Activated naive CD4-positive, alpha-beta T cell treated with anti-CD3 and anti-CD28 coated beads, Interleukin-2, amount 50 U/mL, for 16 hours (primary cell): Measurements from ENCODE around the gene SORCS2.
"Not testable (repeated sequence)": the region's sequence is repeated elsewhere in the genome, so short reads cannot be mapped to it uniquely, and the experiment has no call there.

ENCODE experiments used
- DNase-seq: peaks from one replicate; pipeline ENCODE4 v3.0.0-alpha.2; 2020

SORCS2 gene

DNA sequence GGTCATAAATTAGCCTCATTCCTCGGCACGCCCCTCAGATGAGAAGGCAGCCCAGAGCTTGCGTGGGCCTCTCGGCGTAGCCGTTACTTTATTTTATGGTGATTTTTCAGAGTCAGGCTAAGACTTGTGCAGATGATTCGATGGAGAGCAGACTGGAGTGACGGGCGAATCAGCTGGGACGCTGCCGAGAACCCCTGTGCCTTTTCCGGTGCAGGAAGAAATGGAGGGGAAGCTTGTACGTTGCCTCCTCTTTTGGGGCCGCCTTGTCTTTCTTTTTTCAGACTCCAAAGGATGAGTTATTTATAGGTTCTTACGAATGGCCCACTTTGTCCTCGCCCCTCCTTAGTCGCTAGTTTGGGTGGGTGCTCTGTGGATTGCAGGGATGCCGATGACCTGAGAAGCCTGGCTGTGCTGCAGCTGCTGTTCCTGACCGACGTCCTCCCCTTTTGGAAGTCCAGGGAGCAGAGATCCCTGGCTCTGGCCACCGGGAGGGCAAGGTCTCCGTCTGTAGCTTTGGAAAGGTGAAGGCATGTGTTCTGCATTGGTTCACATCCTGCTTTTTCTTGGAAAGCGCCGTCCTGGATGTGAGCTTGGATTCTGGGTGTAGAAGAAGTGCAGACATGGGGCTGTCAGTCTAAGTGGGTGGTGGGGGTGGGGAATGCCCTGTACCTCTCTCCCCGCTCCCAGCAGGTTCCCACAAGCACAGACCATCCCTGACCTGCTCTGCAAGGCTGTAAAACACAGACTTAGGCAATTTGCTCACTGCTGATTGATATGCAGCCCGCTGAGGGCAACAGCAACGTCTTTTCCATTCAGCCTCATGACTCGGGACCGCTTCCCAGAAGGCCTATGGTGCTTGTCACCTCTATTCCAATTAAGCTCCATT, 9.3 kb downstream of the SORCS2 start:
- no peak for DNase-seq

DNA sequence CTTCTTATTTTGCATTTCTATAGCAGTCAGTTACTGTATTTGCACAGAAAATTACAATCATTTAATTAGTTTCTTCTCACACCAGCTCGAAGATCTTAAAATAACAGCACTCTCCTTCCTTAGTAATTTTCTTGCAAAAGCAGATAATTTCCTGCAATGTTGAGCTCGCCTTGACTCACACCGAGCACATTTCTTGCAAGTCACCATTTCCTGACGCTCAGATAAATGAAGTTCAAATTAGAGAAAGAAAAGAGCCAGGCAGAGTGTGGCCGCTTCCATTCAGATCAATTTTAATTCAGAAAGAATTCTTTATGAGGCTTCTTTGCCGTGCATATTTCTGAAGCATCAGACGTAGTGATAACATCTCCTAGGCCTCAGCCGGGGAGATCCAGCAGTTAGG, 10.1 kb downstream of the SORCS2 start:
- DNase-seq, result no peak

DNA sequence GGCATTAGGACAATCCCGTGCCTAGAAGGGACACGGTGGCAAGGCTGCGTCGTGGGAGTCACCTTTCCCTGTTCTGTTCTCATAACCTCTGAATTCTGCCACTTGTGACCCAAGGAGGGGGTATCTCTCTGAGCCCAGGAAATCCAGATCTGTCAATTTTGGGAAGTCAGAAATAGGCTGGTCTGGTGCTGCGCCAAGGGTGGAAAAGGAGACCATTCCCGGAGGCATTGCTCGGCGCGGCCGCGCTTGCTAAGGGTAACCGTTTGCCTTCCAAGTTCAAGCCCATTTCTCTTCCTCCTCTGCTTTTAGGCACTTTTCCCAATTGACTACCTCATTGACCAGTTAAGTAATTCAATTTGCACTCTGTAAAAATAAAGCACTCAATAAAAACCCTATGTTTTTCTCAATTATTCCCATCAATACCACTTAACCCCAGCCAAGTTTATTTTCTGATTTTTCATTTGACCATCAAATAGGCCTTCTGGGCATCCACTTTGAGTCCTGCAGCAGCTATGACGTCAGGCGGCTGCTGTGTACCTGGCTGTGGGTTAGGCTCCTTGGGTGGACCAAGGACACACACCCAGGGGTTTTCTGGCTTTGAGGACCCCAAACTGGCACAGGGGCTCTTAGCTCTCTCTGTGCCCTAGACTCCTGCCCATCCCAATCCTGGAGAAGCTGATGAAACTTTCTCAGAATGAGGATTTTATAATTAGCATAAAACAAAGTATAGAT, 12.5 kb downstream of the SORCS2 start:
- no peak for DNase-seq

DNA sequence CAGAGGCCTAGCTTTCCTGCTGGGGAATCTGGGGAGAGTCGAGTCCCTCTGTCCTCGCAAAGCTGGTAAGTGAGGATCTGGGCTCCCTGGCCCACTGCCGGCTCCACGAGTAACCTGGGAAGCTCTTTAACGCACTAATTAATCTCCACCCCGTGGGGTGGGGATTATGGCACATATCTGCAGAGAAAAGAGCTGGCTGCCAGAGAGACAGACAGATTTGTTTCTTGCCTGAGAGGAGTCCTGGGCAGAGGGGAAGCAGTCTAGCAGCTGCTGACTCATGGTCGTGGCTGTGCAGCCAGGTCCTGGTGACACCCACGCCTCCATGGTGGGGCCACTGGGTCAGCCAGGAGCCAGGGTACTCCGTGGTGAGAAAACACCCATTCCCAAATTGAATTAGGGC, 14.0 kb downstream of the SORCS2 start:
- DNase-seq, result no peak

DNA sequence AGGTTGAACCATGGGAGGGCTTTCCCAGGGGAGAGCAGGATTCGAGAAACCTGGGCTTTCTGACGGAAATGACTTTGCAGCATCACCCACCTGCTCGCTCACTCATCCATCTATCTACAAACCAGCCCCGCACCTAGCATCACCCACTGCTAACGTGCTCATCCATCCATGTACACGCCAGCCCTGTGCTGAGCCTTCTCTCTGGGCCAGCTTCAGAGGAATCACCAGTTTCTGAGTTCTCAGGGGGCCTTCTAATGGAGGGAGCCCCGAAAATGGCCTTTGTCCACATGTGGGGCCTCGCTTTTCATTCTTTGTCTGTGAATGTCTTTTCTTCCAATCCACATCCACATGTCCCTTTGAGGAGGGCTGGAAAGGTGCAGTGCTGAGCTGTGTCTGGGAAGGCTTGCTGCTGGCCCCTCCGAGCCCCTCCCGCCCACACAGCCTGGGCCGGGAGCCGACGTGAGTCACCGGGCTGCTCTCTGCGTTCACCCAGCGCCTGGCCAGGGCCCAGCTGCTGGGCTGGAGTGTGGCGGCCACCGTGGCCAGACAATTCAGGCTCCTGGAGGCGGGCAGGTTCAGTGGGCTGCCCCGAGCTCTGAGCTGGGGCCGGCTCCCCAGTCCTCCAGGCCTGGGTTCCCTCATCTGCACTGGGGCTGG, 14.7 kb downstream of the SORCS2 start:
- DNase-seq, result no peak

GRCh38 chr4:7207628-7208231, 15.4 kb downstream of the SORCS2 start:
- DNase-seq, result no peak

GRCh38 chr4:7208509-7209451, 16.4 kb downstream of the SORCS2 start:
- DNase-seq, result no peak

- no peak for DNase-seq
Observed at GRCh38 chr4:7209699-7210098, 17.4 kb downstream of the SORCS2 start.

DNA sequence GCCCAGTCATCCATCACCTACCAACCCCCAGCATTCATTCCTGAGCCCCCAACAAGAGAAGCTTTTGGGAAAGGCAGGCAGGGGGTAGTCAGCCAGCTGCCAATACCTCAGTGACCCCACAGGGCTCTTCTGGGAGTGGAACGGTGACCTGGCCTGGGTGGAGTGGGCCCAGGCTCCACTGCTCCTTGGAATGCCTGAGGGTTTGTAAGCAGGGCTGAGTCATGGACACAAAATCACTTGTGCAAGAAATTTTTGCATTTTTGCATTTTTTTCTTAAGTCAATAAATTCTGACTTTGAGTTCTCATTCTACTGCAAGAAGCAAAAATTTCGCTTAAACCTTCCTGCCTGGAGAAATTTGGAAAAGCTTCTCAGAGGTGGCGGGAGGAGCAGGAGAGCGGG, 18.5 kb downstream of the SORCS2 start:
- DNase-seq, result no peak

- no peak for DNase-seq
Observed at GRCh38 chr4:7212101-7212674, 19.9 kb downstream of the SORCS2 start.

DNA sequence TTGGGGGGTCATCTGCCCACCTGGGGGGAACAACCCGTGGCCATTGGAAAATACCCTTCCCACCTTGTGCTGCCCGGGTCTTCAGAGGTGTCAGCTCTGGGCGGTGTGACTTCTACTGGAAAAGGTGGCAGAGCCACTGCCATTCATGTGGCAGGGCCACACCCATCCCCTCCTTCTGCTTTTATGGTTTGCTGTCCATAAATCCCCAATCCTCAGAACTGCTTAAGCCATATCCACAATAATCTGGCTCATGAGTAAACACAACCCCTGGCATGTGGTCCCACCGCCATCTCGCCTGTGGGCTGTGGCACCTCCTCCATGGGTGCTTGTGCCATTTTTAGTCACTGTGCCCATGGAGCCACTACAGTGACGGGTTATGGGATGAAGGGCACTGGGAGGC, 20.6 kb downstream of the SORCS2 start:
- no peak for DNase-seq

- no peak for DNase-seq
Observed at GRCh38 chr4:7213807-7214206, 21.5 kb downstream of the SORCS2 start.

GRCh38 chr4:7214359-7214758, 22.0 kb downstream of the SORCS2 start:
- DNase-seq, result no peak

- DNase-seq, result not testable (repeated sequence)
Observed at GRCh38 chr4:7215187-7215586, 22.8 kb downstream of the SORCS2 start.

DNA sequence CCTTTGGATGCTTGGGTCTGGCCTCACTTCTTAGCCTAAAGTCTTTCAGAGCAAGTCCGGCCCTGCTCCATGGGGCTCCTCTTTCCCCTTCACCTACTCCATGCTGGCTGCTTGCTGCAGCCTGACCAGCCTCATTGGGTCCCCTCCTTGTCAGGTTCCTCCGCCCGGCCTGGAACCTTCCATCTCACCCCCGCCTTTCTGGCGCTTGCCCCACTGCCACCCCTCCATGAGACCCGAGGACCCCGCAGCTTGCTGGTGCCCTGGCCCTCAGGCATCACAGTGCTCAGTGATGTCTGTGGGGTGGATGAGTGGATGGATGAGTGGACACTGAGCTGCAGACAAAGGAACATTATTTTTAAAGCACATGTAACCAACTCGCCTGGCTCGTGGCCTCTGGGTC, 24.7 kb downstream of the SORCS2 start:
- DNase-seq, result no peak

- DNase-seq, result no peak
Observed at GRCh38 chr4:7217474-7218321, 25.4 kb downstream of the SORCS2 start.

DNA sequence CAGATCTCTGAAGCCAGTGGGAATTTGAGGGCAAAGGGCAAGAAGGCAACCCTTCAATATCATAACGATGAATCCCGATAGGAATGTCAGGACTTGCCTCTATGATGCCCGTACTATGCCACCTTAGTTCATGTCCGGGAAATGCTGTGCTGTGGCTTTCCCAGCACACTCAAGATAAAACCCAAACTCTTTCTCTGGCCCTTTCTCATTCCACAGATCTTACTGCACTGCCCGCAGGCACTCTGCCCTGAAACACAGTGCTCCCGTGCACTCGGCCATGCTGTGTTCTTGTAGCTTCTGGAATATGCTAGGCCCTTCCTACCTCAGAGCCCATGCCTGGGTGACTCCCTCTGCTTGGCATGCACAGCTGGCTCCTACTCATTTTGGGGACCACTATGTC, 26.3 kb downstream of the SORCS2 start:
- DNase-seq, result no peak

GRCh38 chr4:7222521-7222920, 30.2 kb downstream of the SORCS2 start:
- DNase-seq, result no peak

GRCh38 chr4:7223541-7223940, 31.2 kb downstream of the SORCS2 start:
- DNase-seq, result no peak

GRCh38 chr4:7224001-7224400, 31.7 kb downstream of the SORCS2 start:
- no peak for DNase-seq
